Measurements from ENCODE around the gene ARPP19.

- TF ChIP-seq CTCF (IDR thresholded peaks at IDR 0.05) (no peak), POLR2A (IDR thresholded peaks at IDR 0.05) (no peak)
Measured at GRCh38 chr15:52559575-52559974, 9.3 kb downstream of the ARPP19 start.

All from right lobe of liver (tissue), 4 donors.